GM19023 (cell line): ENCODE data around the gene MYO19.
"Not testable (repeated sequence)": the region's sequence is repeated elsewhere in the genome, so short reads cannot be mapped to it uniquely, and the experiment has no call there.

Source experiments
- ATAC-seq: cut with Tn5 transposase; IDR thresholded peaks from one replicate; pipeline ENCODE4 v1.9.1; 2021; ENCODE audit warnings: mild to moderate bottlenecking, moderate library complexity; ENCODE audit not compliant: unreplicated experiment

Gene MYO19

DNA sequence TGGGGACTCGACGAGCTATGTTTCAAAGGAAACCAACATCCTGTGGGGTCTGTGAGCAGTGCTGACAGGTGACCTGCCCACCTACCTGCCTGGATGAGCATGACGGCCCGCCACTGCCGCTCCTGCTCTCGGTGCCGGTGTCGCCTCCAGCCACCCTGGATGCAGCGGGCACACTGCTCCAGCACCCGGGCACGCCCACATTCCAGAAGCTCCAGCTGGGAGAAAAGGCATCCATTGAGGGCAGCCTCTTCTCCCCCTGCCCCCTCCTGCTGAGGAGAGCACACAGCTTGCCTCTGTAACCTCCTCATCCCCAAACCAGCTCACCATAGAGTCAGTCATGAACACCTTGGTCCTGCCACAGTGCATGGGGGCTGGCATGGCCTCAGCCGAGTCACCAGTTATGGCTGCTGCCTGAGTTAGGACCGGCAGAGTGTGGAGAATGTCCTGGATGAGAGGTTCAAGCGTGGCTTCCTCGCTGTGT lies 33.9 kb downstream of the MYO19 start:
- ATAC-seq: no peak

GRCh38 chr17:36498560-36499300 lies 35.9 kb downstream of the MYO19 start:
- no peak for ATAC-seq

DNA sequence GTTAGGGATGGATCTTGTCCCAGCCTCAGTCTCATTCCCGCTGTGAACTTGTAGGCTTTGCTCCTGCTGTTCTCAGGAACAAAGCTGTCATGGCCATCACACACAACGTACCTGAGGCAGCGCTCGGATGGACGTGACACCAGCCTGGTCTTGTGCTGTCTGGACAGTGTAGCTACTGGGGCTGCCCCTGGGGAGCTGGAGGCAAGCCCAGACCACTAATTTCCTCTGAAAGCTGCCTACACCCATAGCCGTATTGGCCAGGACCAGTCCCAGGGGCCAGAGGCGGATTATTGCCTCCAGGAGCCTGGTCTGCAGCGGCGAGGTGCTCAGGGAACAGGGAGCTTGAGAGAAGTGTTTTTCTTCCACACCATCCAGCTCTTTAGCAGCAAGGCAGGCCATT lies 36.5 kb downstream of the MYO19 start:
- ATAC-seq: no peak

DNA sequence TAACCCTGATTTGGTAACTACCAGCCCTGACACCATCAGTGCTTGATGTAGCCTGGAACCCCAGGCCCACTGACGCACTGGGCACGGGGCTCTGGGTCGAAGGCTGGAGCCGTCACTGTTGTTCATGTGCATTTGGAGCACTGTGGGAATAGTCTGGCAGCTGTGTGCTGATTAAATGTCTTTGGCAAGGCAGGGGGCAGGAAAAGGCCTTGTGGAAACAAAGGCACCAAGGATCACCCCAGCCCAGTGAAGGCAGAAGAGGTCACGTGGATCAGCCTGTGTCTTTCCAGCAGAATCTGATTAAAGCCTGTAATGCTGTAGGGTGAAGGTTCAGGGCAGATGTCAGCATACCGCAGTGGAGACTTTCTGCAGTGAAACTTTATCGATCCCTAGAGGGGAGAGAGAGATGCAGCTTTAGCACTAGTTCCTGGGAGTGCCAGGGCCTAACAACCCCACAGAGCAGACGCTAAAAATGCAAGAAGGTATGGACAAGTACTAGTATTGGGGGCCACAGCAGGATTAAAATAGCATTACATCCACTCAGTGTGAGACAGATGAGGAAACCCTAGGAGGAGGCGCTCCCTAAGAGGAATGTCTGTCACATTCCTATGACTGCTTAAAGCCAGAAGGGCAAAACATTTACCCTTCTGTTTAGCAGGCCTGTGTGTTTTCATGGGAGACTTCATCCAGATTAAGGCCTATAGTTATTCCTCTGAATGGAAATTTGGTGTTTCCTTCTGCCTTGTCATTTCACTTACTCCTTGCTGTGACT lies 38.5 kb downstream of the MYO19 start:
- ATAC-seq: no peak

DNA sequence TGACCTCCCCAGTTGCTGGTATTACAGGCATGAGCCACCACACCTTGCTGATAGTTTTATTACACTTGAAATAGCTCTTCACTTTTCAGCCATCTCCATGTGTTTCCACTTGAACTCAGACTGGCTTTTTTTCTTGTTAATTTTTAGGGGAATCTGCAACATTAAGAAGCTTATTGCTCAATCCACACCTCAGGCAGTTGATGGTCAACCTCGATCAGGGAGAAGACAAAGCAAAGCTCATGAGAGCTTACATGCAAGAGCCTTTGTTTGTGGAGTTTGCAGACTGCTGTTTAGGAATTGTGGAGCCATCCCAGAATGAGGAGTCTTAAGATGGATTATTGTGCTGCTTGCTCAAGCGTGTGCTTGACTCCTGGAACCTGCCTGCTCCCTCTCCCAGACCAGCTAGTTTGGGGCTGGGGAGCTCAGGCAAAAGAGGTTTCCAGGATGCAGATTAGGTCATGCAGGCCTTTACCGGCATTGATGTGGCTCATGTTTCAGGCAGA lies 39.5 kb downstream of the MYO19 start:
- ATAC-seq: no peak

- no peak for ATAC-seq
Observed at GRCh38 chr17:36494674-36495073, 40.0 kb downstream of the MYO19 start.

DNA sequence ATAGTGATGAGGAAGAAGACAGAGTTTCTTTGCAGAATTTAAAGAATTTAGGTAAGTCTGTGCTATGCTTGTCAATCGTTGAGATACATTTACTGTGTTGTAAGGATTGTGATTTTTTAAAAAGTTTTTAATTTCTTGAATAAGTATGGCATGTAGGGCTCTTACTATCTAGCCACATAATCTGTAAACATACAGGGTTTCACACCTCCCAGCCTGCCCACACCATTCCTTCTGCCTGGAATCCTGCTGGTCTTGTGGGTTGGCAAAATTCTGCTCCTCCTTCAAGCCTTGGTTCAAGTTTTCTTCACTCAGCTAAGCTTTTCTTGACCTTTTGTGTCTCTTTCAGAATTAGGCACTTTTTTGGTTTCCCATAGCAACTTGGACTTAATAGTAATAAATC lies 40.7 kb downstream of the MYO19 start:
- ATAC-seq: no peak

GRCh38 chr17:36486204-36487194 lies 48.2 kb downstream of the MYO19 start, which contains the start of gene ZNHIT3:
ZNHIT3 (plus strand) TSS chr17:36486681; CDS start chr17:36486700, 19 bp downstream.
- no peak for ATAC-seq

GRCh38 chr17:36485805-36486203 lies 48.9 kb downstream of the MYO19 start:
- ATAC-seq: no peak

- ATAC-seq: no peak
Observed at GRCh38 chr17:36485027-36485426, 49.6 kb downstream of the MYO19 start.

GRCh38 chr17:36484021-36484420 lies 50.6 kb downstream of the MYO19 start:
- not testable (repeated sequence) for ATAC-seq

DNA sequence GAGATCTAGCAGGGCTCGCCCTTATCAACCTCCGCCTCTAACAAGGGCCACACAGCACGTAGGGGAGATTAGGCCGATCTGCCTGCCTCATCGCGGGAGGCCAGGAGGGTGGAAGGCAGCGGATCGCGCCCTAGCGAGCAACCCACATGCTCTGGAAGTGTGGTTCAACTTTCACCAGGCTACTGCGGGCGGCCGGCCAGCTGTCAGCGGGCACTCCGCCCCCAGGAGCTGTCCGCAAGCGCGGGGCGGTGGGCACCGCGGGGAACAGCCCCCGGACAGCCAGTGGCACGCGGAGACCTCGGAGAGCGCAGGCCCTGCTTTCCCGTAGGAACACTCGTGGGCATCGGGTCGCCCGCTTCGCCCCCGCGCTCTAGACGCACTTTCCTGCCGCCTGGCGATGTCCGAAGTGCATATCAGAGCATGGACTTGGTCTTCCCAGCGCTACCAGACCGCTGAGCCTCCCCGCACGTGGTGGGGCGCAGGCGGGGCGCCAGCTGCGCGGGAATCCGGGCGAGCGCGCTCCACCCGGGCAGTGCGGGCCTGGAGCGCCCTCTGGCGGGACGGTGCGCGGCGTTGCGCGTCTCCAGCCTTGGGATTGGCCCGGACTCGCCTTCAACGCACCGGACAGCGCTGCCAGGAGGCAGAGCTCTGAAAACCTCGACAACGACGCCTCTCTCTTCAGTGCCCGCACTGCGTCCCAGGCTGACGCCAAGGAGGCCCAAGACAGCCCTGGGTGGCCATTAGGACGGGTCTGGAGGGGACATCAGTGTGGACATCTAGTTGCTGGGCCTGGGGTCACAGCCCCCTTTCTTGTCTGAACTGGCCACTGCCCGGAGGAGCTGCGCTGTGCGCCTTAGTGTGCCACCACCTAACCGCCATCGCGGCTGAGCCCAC lies 51.8 kb downstream of the MYO19 start:
- ATAC-seq: no peak

- ATAC-seq: no peak
Observed at GRCh38 chr17:36481829-36482228, 52.8 kb downstream of the MYO19 start.

GRCh38 chr17:36475346-36475970 lies 59.2 kb downstream of the MYO19 start:
- ATAC-seq: no peak

- no peak for ATAC-seq
Observed at GRCh38 chr17:36474571-36474970, 60.1 kb downstream of the MYO19 start.

GRCh38 chr17:36470499-36470898 lies 64.2 kb downstream of the MYO19 start:
- no peak for ATAC-seq

GRCh38 chr17:36469733-36470132 lies 64.9 kb downstream of the MYO19 start:
- no peak for ATAC-seq

- no peak for ATAC-seq
Observed at GRCh38 chr17:36468903-36469635, 65.6 kb downstream of the MYO19 start.

DNA sequence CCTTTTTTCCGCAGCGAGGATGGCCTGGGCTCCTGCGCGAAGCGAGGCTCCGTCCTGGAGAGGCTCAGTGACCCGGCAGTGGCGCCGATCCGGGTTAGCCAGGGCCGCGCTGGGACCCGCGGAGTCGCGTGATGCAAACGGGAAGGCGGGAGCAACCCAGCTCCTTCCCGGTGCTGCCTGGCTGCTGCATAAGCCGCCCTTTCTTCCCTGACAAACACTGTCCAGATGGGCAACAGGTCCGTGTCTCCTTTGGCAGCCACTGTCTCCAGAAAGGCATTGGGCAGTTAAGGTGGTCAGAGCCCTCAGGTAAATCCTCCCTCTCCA lies 69.9 kb downstream of the MYO19 start:
- ATAC-seq: no peak
